Measurements from ENCODE around the gene MTFR1L.

Gene MTFR1L

GRCh38 chr1:25816112-25816718 is 3.5 kb upstream of the MTFR1L start:
- Histone ChIP-seq H3K27me3 (replicated peaks; ENCODE audit: control insufficient read depth, insufficient read depth, low read length) (no peaks in the 10 kb centered on the region), H3K4me3 (replicated peaks; ENCODE audit: low read depth, low read length) (no peak overlapping the region), H3K36me3 (ENCODE audit: control insufficient read depth, insufficient read depth, low read length) (no peaks in the 10 kb centered on the region)
- TF ChIP-seq, protein P1, sequence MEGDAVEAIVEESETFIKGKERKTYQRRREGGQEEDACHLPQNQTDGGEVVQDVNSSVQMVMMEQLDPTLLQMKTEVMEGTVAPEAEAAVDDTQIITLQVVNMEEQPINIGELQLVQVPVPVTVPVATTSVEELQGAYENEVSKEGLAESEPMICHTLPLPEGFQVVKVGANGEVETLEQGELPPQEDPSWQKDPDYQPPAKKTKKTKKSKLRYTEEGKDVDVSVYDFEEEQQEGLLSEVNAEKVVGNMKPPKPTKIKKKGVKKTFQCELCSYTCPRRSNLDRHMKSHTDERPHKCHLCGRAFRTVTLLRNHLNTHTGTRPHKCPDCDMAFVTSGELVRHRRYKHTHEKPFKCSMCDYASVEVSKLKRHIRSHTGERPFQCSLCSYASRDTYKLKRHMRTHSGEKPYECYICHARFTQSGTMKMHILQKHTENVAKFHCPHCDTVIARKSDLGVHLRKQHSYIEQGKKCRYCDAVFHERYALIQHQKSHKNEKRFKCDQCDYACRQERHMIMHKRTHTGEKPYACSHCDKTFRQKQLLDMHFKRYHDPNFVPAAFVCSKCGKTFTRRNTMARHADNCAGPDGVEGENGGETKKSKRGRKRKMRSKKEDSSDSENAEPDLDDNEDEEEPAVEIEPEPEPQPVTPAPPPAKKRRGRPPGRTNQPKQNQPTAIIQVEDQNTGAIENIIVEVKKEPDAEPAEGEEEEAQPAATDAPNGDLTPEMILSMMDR (IDR thresholded peaks at IDR 0.05; ENCODE audit: insufficient read depth, low read length, poor library complexity, severe bottlenecking) = no peak
- no peak for DNase-seq (ENCODE audit: extremely low read depth, insufficient read length)

GRCh38 chr1:25817840-25818501 is 1.8 kb upstream of the MTFR1L start:
- H3K36me3 ChIP-seq (ENCODE audit: control insufficient read depth, insufficient read depth, low read length) = no peaks in the 10 kb centered on the region
- H3K27me3 ChIP-seq (replicated peaks; ENCODE audit: control insufficient read depth, insufficient read depth, low read length) = no peaks in the 10 kb centered on the region
- TF ChIP-seq, protein P1 (IDR thresholded peaks at IDR 0.05; ENCODE audit: insufficient read depth, low read length, poor library complexity, severe bottlenecking) = no peak
- no peak for DNase-seq (ENCODE audit: extremely low read depth, insufficient read length)
- H3K4me3 ChIP-seq (replicated peaks; ENCODE audit: low read depth, low read length) = no peak overlapping the region

DNA sequence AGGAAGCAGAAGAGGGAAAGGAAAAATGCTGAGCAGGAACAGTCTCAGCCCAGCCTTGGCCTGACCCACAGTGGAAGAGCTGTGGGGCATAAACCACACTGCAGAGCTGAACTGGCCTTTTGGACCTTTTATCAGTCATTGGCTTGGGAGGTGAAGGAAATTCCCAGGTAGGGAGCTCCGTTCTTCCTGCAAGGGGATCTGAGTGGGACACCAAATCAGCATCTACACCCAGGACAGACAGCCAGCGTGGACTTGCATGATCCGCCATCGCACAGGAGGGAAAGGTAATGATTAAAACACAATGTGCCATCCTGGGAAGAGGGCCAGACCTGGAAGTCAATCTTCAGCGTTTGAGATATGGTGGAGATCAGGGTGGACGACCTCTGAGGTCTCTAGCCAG is 1.2 kb upstream of the MTFR1L start:
- Histone ChIP-seq H3K36me3 (ENCODE audit: control insufficient read depth, insufficient read depth, low read length) (no peaks in the 10 kb centered on the region), H3K27me3 (replicated peaks; ENCODE audit: control insufficient read depth, insufficient read depth, low read length) (no peaks in the 10 kb centered on the region), H3K4me3 (replicated peaks; ENCODE audit: low read depth, low read length) (no peak overlapping the region)
- DNase-seq (ENCODE audit: extremely low read depth, insufficient read length) = no peak
- TF ChIP-seq, protein P1 (IDR thresholded peaks at IDR 0.05; ENCODE audit: insufficient read depth, low read length, poor library complexity, severe bottlenecking) = no peak

DNA sequence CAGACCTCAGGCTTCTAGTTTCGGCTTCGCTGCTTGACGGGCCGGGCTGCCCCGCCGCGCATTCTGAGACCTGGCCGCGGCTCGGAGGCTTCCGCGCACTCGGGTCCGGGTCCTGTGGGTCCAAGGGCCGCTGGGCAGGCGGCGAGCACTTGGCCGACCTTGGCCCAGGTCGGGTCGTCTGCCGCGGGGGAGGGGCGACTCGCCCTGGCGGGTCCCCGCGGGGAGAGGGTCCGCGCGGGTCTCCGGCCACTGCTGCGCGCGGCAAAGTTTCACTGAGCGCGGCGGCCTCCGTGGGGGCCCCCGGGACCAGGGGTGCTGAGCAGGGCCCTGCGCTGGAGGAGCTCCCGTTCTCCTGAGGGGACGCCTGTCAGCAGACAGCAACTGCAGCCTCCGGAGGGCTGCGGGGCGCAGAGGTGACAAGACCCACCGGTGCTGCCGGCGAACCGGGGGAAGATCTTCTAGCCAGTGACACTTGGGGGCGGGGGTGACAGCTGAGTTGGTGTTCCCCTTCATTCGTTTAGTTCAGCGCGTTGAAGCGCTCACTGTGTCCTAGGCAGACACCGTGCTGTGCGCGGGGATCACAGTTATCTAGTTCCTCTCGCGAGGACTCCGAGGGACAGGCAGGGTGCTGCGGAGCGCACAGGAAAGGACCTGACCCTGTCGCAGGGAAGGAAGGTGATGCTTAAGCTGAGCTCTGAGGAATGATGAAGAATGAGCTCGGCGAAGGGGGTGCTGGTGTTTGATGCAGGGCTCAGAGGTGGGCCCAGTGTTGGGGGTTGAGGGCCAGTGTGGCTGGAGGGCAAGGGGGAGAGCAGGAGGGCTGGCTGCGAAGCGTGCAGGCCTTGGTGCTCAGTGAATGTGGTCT is 725 bp downstream of the MTFR1L start:
- H3K4me3 ChIP-seq (replicated peaks; ENCODE audit: low read depth, low read length) = peak overlapping the region; percentile 72
- no peaks in the 10 kb centered on the region for H3K27me3 ChIP-seq (replicated peaks; ENCODE audit: control insufficient read depth, insufficient read depth, low read length)
- DNase-seq (ENCODE audit: extremely low read depth, insufficient read length) = peak; percentile 81
- H3K36me3 ChIP-seq (ENCODE audit: control insufficient read depth, insufficient read depth, low read length) = no peaks in the 10 kb centered on the region
- TF ChIP-seq, protein P1 (IDR thresholded peaks at IDR 0.05; ENCODE audit: insufficient read depth, low read length, poor library complexity, severe bottlenecking) = no peak

- DNase-seq (ENCODE audit: extremely low read depth, insufficient read length) = no peak
- TF ChIP-seq, protein P1 (IDR thresholded peaks at IDR 0.05; ENCODE audit: insufficient read depth, low read length, poor library complexity, severe bottlenecking) = no peak
- Histone ChIP-seq H3K4me3 (replicated peaks; ENCODE audit: low read depth, low read length) (peak overlapping the region; percentile 72), H3K36me3 (ENCODE audit: control insufficient read depth, insufficient read depth, low read length) (no peaks in the 10 kb centered on the region), H3K27me3 (replicated peaks; ENCODE audit: control insufficient read depth, insufficient read depth, low read length) (no peaks in the 10 kb centered on the region)
Measured at GRCh38 chr1:25821112-25821476, 1.3 kb downstream of the MTFR1L start.
